ENCODE data around the gene TXNRD2. TPM values are rescaled to one million over a fixed set of nuclear protein-coding genes. Genes with fewer than 3 reads are reported as not detected.

The TXNRD2 gene
- total and polyA plus RNA-seq, 10 of the 15 experiments (the other 5 are each of a cell fraction or from before 2014, with no cell fraction given): 1.6 to 26.0 (median 13.9) TPM

GRCh38 chr22:19902245-19902715 is 39.3 kb downstream of the TXNRD2 start (continued):
- TF ChIP-seq RCOR1 (conservative IDR thresholded peaks at IDR 0.05; ENCODE audit: low read depth, low read length): no peak
- no peak for TF ChIP-seq CREB1 (IDR thresholded peaks at IDR 0.05; ENCODE audit: low read depth)
- no peak for TF ChIP-seq CBFB (IDR thresholded peaks at IDR 0.05; ENCODE audit: low read depth)
- no peak for TF ChIP-seq NR2C1 (IDR thresholded peaks at IDR 0.05)
- TF ChIP-seq ZBTB11 (CRISPR knock-in tag; IDR thresholded peaks at IDR 0.05): no peak
- TF ChIP-seq RELA (IDR thresholded peaks at IDR 0.05; ENCODE audit: borderline replicate concordance, partially characterized antibody): no peak
- TF ChIP-seq NR2F1 (conservative IDR thresholded peaks at IDR 0.05): no peak

GRCh38 chr22:19901577-19902244 is 39.9 kb downstream of the TXNRD2 start:
- no peaks in the 10 kb centered on the region for H3K4me1 ChIP-seq (ENCODE audit: control insufficient read depth, insufficient read depth, low read length)
- no peaks in the 10 kb centered on the region for H4K20me1 ChIP-seq (ENCODE audit: control insufficient read depth, insufficient read depth)
- no peak overlapping the region for H3K27ac ChIP-seq (ENCODE audit: control insufficient read depth, insufficient read depth)
- SMC1A ChIA-PET (ENCODE audit: uncharacterized antibody, unreplicated experiment): no interaction called here
- no TSS peak for BruUV-seq (replicated peaks)
- POLR2A ChIA-PET: no interaction called here
- FAIRE-seq (no peak), DNase-seq (ENCODE audit: low read depth, low spot score) (no peak), ATAC-seq (no peak)
- H3K27me3 ChIP-seq (replicated peaks in 1 of 2; ENCODE audit: control insufficient read depth in 2 of 2, insufficient read depth in 2 of 2, low read length in 1 of 2): no peaks in the 10 kb centered on the region
- H3K79me2 ChIP-seq (ENCODE audit: control insufficient read depth, insufficient read depth, low read length): no peaks in the 10 kb centered on the region
- WGBS (ENCODE audit: insufficient coverage, insufficient replicate concordance, low lambda C conversion rate, missing lambda C conversion rate): 91% methylated on average over 11 of the region's 11 CpGs
- CTCF ChIA-PET: interaction anchor here (1.5 to 1.6 kb wide), 2 partner anchors 9 to 171 kb away, joined by 4 to 5 read pairs; no protein-coding TSS in a partner anchor
- H2AFZ ChIP-seq (ENCODE audit: control insufficient read depth, low read depth, low read length): no peak overlapping the region
- no peak overlapping the region for H3K4me3 ChIP-seq
- RAD21 ChIA-PET (ENCODE audit: unreplicated experiment): no interaction called here
- H3K36me3 ChIP-seq (ENCODE audit: control insufficient read depth in 2 of 2, insufficient read depth in 2 of 2, low read length in 1 of 2): no peaks in the 10 kb centered on the region; a peak in 1 of 4 replicates
- H3K9me3 ChIP-seq (replicated peaks; ENCODE audit: control insufficient read depth, insufficient read depth, low read length): no peaks in the 10 kb centered on the region
- in situ Hi-C loops (cut with MboI) (no loop called here), intact Hi-C loops (cut with micrococcal nuclease; ENCODE audit: unreplicated experiment) (no loop called here)
- H3K9ac ChIP-seq (ENCODE audit: control insufficient read depth, insufficient read depth, low read length): no peak overlapping the region
- TF ChIP-seq MEF2B (IDR thresholded peaks at IDR 0.05; ENCODE audit: partially characterized antibody, poor library complexity, severe bottlenecking) (no peak), HCFC1 (IDR thresholded peaks at IDR 0.05; ENCODE audit: low read length) (no peak), NBN (IDR thresholded peaks at IDR 0.05) (no peak)
- no peak overlapping the region for H3K4me2 ChIP-seq (ENCODE audit: control insufficient read depth, insufficient read depth)
